SK-N-MC (cell line): ENCODE data around the gene LIFR.
"Not testable (repeated sequence)": the region's sequence is repeated elsewhere in the genome, so short reads cannot be mapped to it uniquely, and the experiment has no call there.

Source experiments
- DNase-seq: peaks from one replicate; pipeline ENCODE4 v3.0.0-alpha.2; 2011; ENCODE audit warnings: low read depth, low spot score
- H3K27ac ChIP-seq: fragments of 200-600 bp; sonication (generic); 2 replicates; pipeline ENCODE4 v1.5.1; 2016; ENCODE audit warnings: mixed run types
- H3K36me3 ChIP-seq: fragments of 200-600 bp; sonication (generic); 2 replicates; pipeline ENCODE4 v1.6.1; 2017; ENCODE audit warnings: antibody characterized with exemption, low read length, mixed read lengths; ENCODE audit not compliant: insufficient read depth
- H3K4me3 ChIP-seq: fragments of 200-600 bp; sonication (generic); 2 replicates; pipeline ENCODE4 v1.5.1; 2016
- H3K9ac ChIP-seq: fragments of 200-600 bp; sonication (generic); 2 replicates; pipeline ENCODE4 v1.8.0; 2017; ENCODE audit warnings: mixed run types, mixed read lengths; ENCODE audit not compliant: insufficient read length
- H3K9me3 ChIP-seq: fragments of 200-600 bp; sonication (generic); 2 replicates; pipeline ENCODE4 v1.6.1; 2017; ENCODE audit warnings: low read depth, mild to moderate bottlenecking, antibody characterized with exemption, low read length, moderate library complexity, mixed read lengths
- EZH2 ChIP-seq: fragments of 200-600 bp; sonication (generic); IDR thresholded peaks from one replicate; pipeline ENCODE4 v1.6.1; 2017; ENCODE audit warnings: antibody characterized with exemption
- FOXP2 ChIP-seq: optimal IDR thresholded peaks from 2 replicates; pipeline ENCODE3; 2011; ENCODE audit warnings: mild to moderate bottlenecking, moderate library complexity; ENCODE audit not compliant: insufficient read depth; ENCODE audit errors: extremely low read length, control extremely low read depth
- POLR2AphosphoS5 ChIP-seq: IDR thresholded peaks from 2 replicates; pipeline ENCODE4 v1.6.1; 2012; ENCODE audit warnings: mild to moderate bottlenecking, low read depth, low read length, borderline replicate concordance

Gene LIFR, protein sequence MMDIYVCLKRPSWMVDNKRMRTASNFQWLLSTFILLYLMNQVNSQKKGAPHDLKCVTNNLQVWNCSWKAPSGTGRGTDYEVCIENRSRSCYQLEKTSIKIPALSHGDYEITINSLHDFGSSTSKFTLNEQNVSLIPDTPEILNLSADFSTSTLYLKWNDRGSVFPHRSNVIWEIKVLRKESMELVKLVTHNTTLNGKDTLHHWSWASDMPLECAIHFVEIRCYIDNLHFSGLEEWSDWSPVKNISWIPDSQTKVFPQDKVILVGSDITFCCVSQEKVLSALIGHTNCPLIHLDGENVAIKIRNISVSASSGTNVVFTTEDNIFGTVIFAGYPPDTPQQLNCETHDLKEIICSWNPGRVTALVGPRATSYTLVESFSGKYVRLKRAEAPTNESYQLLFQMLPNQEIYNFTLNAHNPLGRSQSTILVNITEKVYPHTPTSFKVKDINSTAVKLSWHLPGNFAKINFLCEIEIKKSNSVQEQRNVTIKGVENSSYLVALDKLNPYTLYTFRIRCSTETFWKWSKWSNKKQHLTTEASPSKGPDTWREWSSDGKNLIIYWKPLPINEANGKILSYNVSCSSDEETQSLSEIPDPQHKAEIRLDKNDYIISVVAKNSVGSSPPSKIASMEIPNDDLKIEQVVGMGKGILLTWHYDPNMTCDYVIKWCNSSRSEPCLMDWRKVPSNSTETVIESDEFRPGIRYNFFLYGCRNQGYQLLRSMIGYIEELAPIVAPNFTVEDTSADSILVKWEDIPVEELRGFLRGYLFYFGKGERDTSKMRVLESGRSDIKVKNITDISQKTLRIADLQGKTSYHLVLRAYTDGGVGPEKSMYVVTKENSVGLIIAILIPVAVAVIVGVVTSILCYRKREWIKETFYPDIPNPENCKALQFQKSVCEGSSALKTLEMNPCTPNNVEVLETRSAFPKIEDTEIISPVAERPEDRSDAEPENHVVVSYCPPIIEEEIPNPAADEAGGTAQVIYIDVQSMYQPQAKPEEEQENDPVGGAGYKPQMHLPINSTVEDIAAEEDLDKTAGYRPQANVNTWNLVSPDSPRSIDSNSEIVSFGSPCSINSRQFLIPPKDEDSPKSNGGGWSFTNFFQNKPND

DNA sequence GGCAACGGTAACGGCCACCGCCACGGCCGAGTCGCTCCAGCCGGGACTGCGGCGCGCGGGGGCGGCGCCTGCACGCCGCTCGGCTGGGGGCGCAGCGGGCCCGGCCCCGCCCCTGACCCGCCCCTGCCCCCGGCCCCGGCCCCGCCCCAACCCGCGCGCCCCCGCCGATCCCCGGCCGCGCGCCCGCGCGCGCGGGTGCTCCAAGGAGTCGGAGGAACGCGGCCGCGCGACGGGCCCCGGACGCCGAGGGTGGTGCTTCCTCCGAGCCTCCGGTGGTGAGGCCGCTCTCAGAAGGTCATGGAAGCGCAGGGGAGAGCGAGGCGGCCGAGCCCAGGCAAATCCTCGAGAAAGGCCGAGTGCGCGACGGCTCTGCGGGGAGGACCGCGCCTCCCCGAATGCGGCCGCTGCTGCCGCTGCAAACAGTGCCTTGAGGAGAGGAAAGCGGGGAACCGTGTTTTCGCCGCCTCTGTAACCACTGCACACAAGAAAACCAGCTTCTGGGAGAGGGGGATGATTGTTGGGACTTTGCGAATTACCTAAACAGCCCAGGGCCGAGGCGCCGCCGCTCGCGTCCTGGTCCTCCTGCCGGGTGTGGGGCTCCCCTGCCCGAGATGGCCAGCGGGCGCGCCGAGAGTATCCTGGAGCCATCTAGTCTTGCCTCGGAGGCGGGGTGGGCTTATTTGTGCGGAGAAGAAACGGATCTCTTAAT is at the start of gene LIFR:
Gene LIFR (minus strand): TSS at position 48 of the 709 bp plus-strand sequence. CDS start 25,999 bp downstream, outside the sequence.
- H3K36me3 ChIP-seq: no peaks in the 10 kb centered on the region
- peak within 1 kb of the TSS; percentile 98 for H3K4me3 ChIP-seq
- H3K27ac ChIP-seq: peak within 1 kb of the TSS; percentile 78
- H3K9me3 ChIP-seq: no peaks in the 10 kb centered on the region
- peak within 1 kb of the TSS; percentile 88 for H3K9ac ChIP-seq
- no peak for DNase-seq
- TF ChIP-seq FOXP2 (no peak), EZH2 (no peak), POLR2AphosphoS5 (peak; percentile 75)

DNA sequence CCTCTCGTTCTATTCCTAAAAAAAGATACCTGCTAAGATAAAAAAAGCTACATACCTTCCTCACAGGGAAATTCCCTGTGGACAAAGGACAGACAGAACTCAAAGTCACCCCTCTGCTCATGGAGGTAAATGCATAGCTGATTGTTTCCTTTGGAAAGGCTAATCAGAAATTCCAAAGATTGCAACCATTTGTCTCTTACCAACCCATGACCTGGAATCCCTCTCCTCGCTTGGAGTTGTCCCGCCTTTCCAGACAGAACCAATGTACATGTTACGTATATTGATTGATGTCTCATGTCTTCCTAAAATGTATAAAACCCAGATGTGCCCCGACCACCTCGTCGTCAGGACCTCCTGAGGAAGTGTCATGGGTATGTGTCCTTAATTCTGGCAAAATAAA is 49.2 kb upstream of the LIFR start:
- H3K9ac ChIP-seq: no peak overlapping the region
- H3K27ac ChIP-seq: no peak overlapping the region
- H3K36me3 ChIP-seq: no peaks in the 10 kb centered on the region
- DNase-seq: no peak
- H3K9me3 ChIP-seq: no peaks in the 10 kb centered on the region
- no peak for TF ChIP-seq POLR2AphosphoS5
- no peak for TF ChIP-seq EZH2
- TF ChIP-seq FOXP2: no peak
- H3K4me3 ChIP-seq: no peak overlapping the region

DNA sequence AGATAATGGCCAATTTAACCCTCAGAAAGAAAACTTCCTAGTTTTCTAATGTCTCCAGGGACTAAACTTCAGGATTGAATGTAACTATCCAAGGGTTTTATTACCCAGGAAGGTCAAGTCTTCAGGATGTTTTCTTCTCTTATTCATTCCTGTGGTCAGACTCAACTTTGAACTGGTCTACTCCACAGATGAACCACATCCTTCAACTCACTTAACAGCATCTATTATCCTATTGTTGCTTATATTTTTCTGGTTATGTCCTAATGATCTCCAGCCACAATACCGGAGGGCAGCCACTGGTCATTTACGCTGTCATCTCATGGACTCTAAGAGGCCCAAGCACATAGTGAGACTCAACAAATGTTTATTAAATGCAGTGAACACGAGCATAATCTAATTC is 47.2 kb upstream of the LIFR start:
- no peak for DNase-seq
- TF ChIP-seq FOXP2 (no peak), POLR2AphosphoS5 (no peak), EZH2 (no peak)

DNA sequence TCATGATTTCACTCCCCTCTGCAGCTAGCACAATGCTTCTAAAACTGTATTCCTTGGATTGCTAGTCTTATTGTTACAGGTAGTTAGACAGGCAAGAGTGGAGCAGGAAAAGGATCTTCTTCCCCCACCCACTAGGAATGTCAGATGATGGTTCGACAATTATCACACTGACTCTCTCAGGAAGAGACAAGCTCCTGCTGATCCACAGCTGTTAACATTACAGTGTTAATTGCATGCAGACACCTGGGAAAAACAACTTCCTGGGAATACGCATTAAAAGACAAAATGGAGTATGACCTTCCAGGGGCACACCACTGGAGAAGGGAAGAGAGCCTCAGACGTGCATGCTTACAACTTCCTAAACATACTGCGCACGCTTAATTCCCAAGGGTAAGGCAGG is 46.2 kb upstream of the LIFR start:
- H3K9ac ChIP-seq: no peak overlapping the region
- H3K4me3 ChIP-seq: no peak overlapping the region
- H3K27ac ChIP-seq: no peak overlapping the region
- no peaks in the 10 kb centered on the region for H3K9me3 ChIP-seq
- DNase-seq: no peak
- no peak for TF ChIP-seq EZH2
- no peak for TF ChIP-seq FOXP2
- no peak for TF ChIP-seq POLR2AphosphoS5
- no peaks in the 10 kb centered on the region for H3K36me3 ChIP-seq

More for the DNA sequence above, 47.2 kb upstream of the LIFR start:
- H3K36me3 ChIP-seq: no peaks in the 10 kb centered on the region
- H3K27ac ChIP-seq: no peak overlapping the region
- no peaks in the 10 kb centered on the region for H3K9me3 ChIP-seq
- H3K4me3 ChIP-seq: no peak overlapping the region
- H3K9ac ChIP-seq: no peak overlapping the region

DNA sequence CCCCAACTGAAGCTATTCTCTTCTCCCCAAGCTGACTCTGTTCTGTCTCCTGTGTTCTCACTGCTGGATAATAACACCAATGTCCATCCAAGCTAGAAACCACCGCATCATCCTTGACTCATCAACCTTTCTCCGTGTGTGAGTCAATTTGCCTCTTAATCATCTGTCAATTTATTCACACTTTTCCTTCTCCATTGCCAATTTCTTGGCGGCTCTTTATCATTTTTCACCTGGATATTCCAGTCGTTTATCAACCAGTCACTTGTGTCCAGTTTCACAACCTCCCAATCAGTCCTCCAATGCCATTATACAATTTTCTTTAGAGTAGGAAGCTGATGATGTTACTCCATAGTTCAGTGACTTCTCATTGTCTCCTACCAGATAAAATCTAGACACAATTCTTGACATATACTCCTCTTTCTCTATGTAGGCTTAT is 45.4 kb upstream of the LIFR start:
- DNase-seq: no peak
- Histone ChIP-seq H3K27ac (no peak overlapping the region), H3K9ac (no peak overlapping the region), H3K4me3 (no peak overlapping the region), H3K36me3 (no peaks in the 10 kb centered on the region), H3K9me3 (no peaks in the 10 kb centered on the region)
- TF ChIP-seq FOXP2: no peak
- no peak for TF ChIP-seq POLR2AphosphoS5
- TF ChIP-seq EZH2: no peak

DNA sequence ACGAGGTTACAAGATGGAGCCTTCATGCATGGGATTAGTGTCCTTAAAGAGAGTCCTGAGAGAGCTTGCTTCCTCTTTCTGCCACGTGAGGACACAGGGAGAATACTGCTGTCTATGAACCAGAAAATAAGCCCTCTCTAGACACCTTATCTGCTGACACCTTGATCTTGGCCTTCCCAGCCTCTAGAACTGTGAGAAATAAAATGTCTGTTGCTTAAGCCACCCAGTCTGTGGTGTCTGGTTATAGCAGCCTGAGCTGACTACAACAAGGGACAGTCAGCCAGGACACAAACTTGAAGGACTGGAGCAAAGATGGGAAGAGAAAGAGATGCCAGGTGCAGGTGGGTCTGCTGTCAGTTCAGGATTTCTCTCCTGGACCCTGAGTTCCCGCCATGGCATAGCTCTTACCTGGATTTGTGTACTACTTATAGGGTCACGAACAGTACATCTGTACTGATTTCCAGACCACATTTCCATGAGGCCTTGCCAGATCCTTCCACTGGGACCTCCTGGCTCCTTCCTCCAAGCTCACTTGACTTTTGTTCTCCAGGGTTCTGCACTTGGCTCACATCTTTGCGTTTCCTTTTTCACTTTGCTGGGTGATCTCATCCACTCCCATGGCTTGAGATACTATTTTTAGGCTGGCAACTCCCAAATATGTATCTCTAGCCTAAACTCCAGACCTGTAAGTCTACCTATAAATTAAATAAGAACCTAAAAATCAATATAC is 44.9 kb upstream of the LIFR start:
- no peak for DNase-seq
- H3K27ac ChIP-seq: no peak overlapping the region
- H3K9ac ChIP-seq: no peak overlapping the region
- H3K36me3 ChIP-seq: no peaks in the 10 kb centered on the region
- no peak for TF ChIP-seq FOXP2
- TF ChIP-seq POLR2AphosphoS5: no peak
- no peak for TF ChIP-seq EZH2
- no peaks in the 10 kb centered on the region for H3K9me3 ChIP-seq
- no peak overlapping the region for H3K4me3 ChIP-seq

DNA sequence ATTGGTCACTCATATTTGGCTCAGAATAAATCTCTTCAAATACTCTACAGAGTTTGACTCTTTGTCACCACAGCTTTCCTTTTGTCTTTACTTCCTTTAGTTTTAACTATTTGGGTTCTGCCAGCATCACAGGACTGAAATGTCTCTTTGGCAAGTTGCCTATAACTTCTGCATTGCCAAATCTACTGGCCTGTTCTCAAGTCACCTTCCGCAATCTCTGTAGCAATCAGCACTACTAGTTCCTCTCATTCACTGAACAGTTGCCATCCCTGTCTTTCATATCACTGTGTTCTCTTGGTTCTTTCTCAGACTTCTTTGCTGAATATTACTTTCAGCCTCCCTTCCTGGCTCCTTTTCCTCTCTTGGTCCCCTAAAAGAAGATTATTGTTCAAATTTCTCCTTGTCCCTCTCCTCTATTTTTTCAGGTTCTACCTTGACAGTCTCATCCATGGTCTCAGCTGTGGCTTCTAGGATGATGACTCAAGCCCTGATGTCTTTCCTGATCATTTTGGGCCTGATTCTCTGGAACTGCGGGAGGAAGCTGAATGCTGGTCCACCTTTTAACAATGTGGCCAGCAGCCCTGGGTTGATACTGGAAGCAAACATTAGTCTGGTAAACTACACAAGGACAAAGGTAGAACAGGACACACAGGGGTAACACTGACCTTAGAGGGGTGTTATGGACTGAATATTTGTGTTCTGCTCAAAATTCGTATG is 44.0 kb upstream of the LIFR start:
- TF ChIP-seq POLR2AphosphoS5 (no peak), EZH2 (no peak), FOXP2 (no peak)
- H3K9ac ChIP-seq: no peak overlapping the region
- H3K36me3 ChIP-seq: no peaks in the 10 kb centered on the region
- H3K4me3 ChIP-seq: no peak overlapping the region
- DNase-seq: no peak
- H3K9me3 ChIP-seq: no peaks in the 10 kb centered on the region
- H3K27ac ChIP-seq: no peak overlapping the region

DNA sequence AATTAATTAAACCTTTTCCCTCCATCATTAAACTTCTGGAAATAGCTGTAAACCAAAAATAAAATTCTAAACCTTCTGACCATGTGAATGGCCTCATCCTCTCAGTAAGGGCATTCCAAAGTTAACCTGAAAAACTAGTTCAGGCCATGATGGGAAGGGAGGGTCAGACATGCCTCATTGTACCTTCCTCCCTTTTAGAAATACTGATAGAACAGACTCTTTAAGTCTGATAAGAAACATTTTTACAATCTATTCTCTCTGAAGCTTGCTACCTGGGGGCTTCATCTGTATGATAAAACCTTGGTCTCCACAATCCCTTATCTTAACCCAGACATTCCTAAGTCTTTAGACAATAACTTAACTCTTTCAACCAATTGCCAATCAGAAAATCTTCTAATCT is 43.3 kb upstream of the LIFR start:
- H3K27ac ChIP-seq, H3K9ac ChIP-seq, H3K4me3 ChIP-seq, DNase-seq, H3K36me3 ChIP-seq, H3K9me3 ChIP-seq: not testable (repeated sequence)
